Chondrocyte (in vitro differentiated cells): Measurements from ENCODE around the gene CDC6. TPM values are rescaled to one million over a fixed set of nuclear protein-coding genes. Genes with fewer than 3 reads are reported as not detected.

Experiments
- DNase-seq: peaks from one replicate; pipeline ENCODE4 v3.0.0; 2021; ENCODE audit warnings: mixed read lengths, low spot score
- H3K27ac Mint-ChIP-seq: one replicate; pipeline ENCODE4 v1.8.0; 2021; ENCODE audit warnings: mild to moderate bottlenecking, moderate library complexity, mixed read lengths; ENCODE audit not compliant: unreplicated experiment
- H3K27me3 Mint-ChIP-seq: 2 replicates; pipeline ENCODE4 v1.8.0; 2021; ENCODE audit warnings: low read depth, mixed read lengths
- H3K36me3 Mint-ChIP-seq: 2 replicates; pipeline ENCODE4 v1.8.0; 2021; ENCODE audit warnings: low read depth, mixed read lengths
- H3K4me1 Mint-ChIP-seq: 2 replicates; pipeline ENCODE4 v1.8.0; 2021; ENCODE audit warnings: low read depth, mild to moderate bottlenecking, mixed read lengths
- H3K4me3 Mint-ChIP-seq: one replicate; pipeline ENCODE4 v1.8.0; 2021; ENCODE audit warnings: mild to moderate bottlenecking, moderate library complexity, mixed read lengths; ENCODE audit not compliant: unreplicated experiment
- H3K9me3 Mint-ChIP-seq: 2 replicates; pipeline ENCODE4 v1.8.0; 2021; ENCODE audit warnings: low read depth, mixed read lengths
- total RNA-seq: library from RNA; stranded (reverse); gene quantifications from 3 replicates; pipeline ENCODE4 v1.2.1, GENCODE V29; 2021
- TF ChIP-seq, protein P1 (sequence below): fragments of 200-600 bp; sonication (generic); IDR thresholded peaks from 2 replicates; pipeline ENCODE4 v1.5.0; 2021; ENCODE audit warnings: antibody characterized with exemption, mild to moderate bottlenecking, moderate library complexity

Gene CDC6
- total RNA-seq, 1 donor from 2014 or later = 9.9 TPM

DNA sequence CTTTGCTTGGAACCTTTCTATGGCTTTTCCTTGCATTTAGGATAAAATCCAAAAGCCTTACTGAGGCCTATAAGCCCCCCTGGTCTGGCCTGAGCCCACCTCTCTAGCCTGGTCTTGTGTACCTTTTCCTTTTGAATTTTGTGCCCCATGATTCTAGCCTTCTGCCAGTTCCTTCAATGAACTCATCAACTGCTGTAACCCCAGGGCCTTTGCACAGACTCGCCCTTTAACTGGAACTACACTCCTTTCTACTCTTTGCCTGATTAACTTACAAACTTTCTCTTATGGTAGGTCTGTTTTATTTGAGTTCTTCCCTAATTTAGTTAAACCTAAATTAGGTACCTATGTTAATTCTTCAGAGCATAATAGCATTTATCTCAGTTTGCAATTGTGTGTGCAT is 52.6 kb downstream of the CDC6 start:
- no peaks in the 10 kb centered on the region for H3K9me3 Mint-ChIP-seq
- no peak for DNase-seq
- no peaks in the 10 kb centered on the region for H3K27me3 Mint-ChIP-seq
- H3K36me3 Mint-ChIP-seq = peaks cover 2% of the 10 kb centered on the region
- TF ChIP-seq, protein P1, sequence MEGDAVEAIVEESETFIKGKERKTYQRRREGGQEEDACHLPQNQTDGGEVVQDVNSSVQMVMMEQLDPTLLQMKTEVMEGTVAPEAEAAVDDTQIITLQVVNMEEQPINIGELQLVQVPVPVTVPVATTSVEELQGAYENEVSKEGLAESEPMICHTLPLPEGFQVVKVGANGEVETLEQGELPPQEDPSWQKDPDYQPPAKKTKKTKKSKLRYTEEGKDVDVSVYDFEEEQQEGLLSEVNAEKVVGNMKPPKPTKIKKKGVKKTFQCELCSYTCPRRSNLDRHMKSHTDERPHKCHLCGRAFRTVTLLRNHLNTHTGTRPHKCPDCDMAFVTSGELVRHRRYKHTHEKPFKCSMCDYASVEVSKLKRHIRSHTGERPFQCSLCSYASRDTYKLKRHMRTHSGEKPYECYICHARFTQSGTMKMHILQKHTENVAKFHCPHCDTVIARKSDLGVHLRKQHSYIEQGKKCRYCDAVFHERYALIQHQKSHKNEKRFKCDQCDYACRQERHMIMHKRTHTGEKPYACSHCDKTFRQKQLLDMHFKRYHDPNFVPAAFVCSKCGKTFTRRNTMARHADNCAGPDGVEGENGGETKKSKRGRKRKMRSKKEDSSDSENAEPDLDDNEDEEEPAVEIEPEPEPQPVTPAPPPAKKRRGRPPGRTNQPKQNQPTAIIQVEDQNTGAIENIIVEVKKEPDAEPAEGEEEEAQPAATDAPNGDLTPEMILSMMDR = no peak
- peaks cover 53% of the 10 kb centered on the region for H3K4me1 Mint-ChIP-seq
- H3K27ac Mint-ChIP-seq = no peak overlapping the region
- H3K4me3 Mint-ChIP-seq = no peak overlapping the region

DNA sequence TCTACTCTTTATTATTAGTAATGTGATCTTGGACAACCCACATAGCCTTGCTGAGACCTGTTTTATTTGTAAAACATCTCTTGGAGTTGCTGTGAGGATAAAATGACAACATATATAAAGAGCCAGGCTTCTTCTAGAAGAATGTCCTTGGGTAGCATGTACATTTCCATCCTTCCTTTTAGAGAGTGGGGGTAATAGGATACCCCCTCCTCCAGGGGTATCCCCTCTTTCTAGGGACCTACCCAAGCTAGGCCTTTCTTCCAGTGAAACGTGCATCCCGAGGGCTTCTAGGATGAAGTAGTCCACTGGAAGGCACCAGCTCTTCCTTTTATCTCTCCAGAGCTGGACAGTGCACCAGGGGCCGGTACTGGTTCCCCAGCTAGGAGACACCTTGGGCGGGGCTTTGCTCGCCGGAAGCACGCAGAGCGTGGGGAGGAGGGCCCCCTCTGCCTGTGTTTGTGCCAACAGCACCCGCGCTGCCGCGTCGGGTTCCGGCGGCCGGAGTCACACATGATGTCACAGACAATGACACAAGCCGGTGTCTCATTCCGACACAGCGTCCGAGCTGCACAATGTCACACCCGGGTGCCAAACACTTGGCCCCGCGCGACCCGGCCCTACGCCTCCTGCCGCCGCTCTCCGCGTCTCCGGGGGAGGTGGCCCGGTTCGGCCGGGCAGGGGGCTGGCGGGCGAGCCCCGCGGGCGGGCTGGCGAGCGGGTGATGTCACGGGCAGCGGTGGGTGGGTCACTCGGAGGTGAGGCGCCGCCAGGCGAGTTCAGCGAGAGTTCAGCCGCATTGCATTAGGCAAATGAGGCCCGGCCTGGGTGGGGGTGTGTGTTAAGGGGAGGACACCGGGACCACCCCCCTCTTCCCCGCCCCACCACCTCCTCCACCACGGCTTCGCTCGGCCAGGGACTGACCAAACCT is 53.5 kb downstream of the CDC6 start:
- no peaks in the 10 kb centered on the region for H3K27me3 Mint-ChIP-seq
- peaks cover 56% of the 10 kb centered on the region for H3K4me1 Mint-ChIP-seq
- DNase-seq = no peak
- no peaks in the 10 kb centered on the region for H3K9me3 Mint-ChIP-seq
- peaks cover 2% of the 10 kb centered on the region for H3K36me3 Mint-ChIP-seq
- H3K4me3 Mint-ChIP-seq = peak overlapping the region; percentile 84
- peak overlapping the region; percentile 94 for H3K27ac Mint-ChIP-seq
- TF ChIP-seq, protein P1 = peak; percentile 51

DNA sequence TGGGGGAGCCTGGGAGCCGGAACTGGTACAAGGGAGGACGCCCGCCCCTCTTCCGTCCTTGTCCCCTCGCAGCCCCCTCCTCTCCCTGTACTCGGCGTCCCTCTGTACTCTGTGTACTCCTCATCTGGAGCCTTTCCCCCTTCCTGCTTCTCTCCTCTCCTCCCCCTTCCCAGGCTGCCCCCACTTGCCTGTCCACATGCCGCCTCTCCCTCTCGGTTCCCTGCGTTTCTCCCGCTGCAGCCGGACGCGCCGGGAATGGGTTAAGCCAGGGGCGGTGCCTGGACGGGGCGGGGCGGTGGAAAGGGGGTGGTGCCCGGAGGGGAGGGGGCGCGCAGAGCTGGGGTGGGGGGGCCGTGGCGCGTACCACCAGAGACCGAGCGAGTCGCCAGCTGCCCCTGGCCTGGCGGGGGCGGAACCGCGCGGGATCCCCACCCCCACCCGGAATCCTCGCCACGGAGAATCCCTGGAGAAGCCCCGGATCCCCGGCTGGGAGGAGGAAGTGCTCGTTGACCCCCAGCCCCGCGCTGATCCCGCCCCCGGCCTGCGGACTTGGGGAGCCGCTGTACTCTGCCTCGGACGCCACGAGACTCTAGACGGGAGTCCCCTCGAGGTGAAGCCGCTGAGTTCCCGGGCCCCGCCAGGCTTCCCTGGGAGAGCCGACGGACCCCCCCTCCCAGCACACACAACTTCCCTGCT is 54.3 kb downstream of the CDC6 start:
- Mint-ChIP-seq H3K4me3 (peak overlapping the region; percentile 84), H3K4me1 (peaks cover 64% of the 10 kb centered on the region), H3K9me3 (no peaks in the 10 kb centered on the region), H3K36me3 (peaks cover 2% of the 10 kb centered on the region), H3K27ac (peak overlapping the region; percentile 84), H3K27me3 (no peaks in the 10 kb centered on the region)
- TF ChIP-seq, protein P1 = no peak
- DNase-seq = no peak

DNA sequence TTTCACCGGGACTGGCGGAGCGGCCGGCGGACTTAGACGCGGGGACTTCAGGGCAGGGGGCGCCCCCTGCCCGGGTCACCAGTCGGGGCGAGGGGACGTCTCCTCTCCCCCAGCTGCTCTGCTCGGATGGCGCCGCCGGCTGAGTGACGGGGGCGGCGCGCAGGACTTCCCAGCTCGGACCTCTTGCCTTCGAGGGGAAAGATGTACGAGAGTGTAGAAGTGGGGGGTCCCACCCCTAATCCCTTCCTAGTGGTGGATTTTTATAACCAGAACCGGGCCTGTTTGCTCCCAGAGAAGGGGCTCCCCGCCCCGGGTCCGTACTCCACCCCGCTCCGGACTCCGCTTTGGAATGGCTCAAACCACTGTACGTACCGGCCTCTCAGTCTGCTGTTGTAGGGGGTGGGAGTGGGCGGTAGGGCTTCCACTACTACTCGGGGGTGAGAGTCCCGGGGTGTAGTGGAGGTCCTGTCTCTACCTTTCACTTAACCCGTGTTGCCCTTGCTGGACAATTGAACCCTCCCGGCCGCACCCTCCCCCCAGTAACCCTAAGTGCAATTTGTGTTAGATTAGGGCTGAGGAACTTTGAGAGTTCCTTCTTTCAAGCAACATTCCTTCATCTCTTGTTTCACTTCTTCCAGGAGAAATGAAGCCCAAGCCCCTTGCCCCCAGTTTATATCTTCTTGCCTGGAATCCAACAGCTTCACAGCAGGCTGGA is 55.0 kb downstream of the CDC6 start:
- peaks cover 2% of the 10 kb centered on the region for H3K36me3 Mint-ChIP-seq
- peak overlapping the region; percentile 84 for H3K27ac Mint-ChIP-seq
- H3K4me3 Mint-ChIP-seq = peak overlapping the region; percentile 84
- no peaks in the 10 kb centered on the region for H3K9me3 Mint-ChIP-seq
- no peak for DNase-seq
- H3K4me1 Mint-ChIP-seq = peaks cover 71% of the 10 kb centered on the region
- TF ChIP-seq, protein P1 = peak; percentile 21
- no peaks in the 10 kb centered on the region for H3K27me3 Mint-ChIP-seq
